HepG2 (cell line): ENCODE results near the gene RNF5. TPM values are rescaled to one million over a fixed set of nuclear protein-coding genes. Genes with fewer than 3 reads are reported as not detected.

Source experiments
- ATF7-NPFF ChIP-seq: sonication (generic); formaldehyde crosslinking; IDR thresholded peaks from 2 replicates; pipeline ENCODE4 v1.8.1; 2023; ENCODE audit warnings: mild to moderate bottlenecking, low read depth, missing genetic modification reagents, moderate library complexity
- ATM ChIP-seq: fragments of 450-650 bp; IDR thresholded peaks from 2 replicates; pipeline ENCODE4 v1.7.1; 2017; ENCODE audit warnings: mild to moderate bottlenecking, borderline replicate concordance
- CERS6 ChIP-seq: sonication (generic); formaldehyde crosslinking; IDR thresholded peaks from 2 replicates; pipeline ENCODE4 v1.5.0; 2020; ENCODE audit warnings: missing genetic modification reagents
- HINFP ChIP-seq: sonication (generic); formaldehyde crosslinking; IDR thresholded peaks from 2 replicates; pipeline ENCODE4 v1.4.0; 2020; ENCODE audit warnings: low read depth, mild to moderate bottlenecking, missing genetic modification reagents
- HIVEP1 ChIP-seq: sonication (generic); formaldehyde crosslinking; IDR thresholded peaks from 2 replicates; pipeline ENCODE4 v1.4.0; 2020; ENCODE audit warnings: mild to moderate bottlenecking, missing genetic modification reagents
- POGZ ChIP-seq: sonication (generic); formaldehyde crosslinking; IDR thresholded peaks from 2 replicates; pipeline ENCODE4 v1.4.0; 2020; ENCODE audit warnings: mild to moderate bottlenecking, missing genetic modification reagents
- RBM22 ChIP-seq: fragments of 200-400 bp; formaldehyde crosslinking; optimal IDR thresholded peaks from 2 replicates; pipeline ENCODE3; 2017; ENCODE audit warnings: mild to moderate bottlenecking, low read length, moderate library complexity
- SAFB2 ChIP-seq: sonication (generic); formaldehyde crosslinking; IDR thresholded peaks from 2 replicates; pipeline ENCODE4 v1.5.1; 2020; ENCODE audit warnings: missing genetic modification reagents, low read depth, mild to moderate bottlenecking, borderline replicate concordance
- THAP9 ChIP-seq: sonication (generic); formaldehyde crosslinking; IDR thresholded peaks from 2 replicates; pipeline ENCODE4; 2020; ENCODE audit warnings: missing genetic modification reagents, mild to moderate bottlenecking, borderline replicate concordance
- ZBTB43 ChIP-seq: sonication (generic); formaldehyde crosslinking; conservative IDR thresholded peaks from 2 replicates; pipeline ENCODE4 v1.4.0; 2020; ENCODE audit warnings: missing genetic modification reagents
- ZBTB8A ChIP-seq: sonication (generic); formaldehyde crosslinking; IDR thresholded peaks from 2 replicates; pipeline ENCODE4 v1.4.0; 2020; ENCODE audit warnings: mild to moderate bottlenecking, low read depth, missing genetic modification reagents, borderline replicate concordance
- ZNF142 ChIP-seq: sonication (generic); formaldehyde crosslinking; IDR thresholded peaks from 2 replicates; pipeline ENCODE4 v1.4.0; 2020; ENCODE audit warnings: missing genetic modification reagents
- ZNF251 ChIP-seq: sonication (generic); formaldehyde crosslinking; IDR thresholded peaks from 2 replicates; pipeline ENCODE4 v1.9.0; 2021; ENCODE audit warnings: mild to moderate bottlenecking, missing genetic modification reagents
- ZNF296 ChIP-seq: sonication (generic); formaldehyde crosslinking; conservative IDR thresholded peaks from 2 replicates; pipeline ENCODE4 v1.5.0; 2020; ENCODE audit warnings: mild to moderate bottlenecking, missing genetic modification reagents
- polyA plus RNA-seq, 8 experiments: library from polyadenylated mRNA; depleted of rRNA in 3 of 8; stranded (reverse) in 7 of 8; unstranded in 1 of 8; fragments of >200 nt; fragmentation: Illumina TruSeq in 4 of 8; extraction: Trizol in 4 of 8; gene quantifications; 2 replicates each; pipeline versions ENCODE4 v1.2.1 to v1.2.3, GENCODE V29; 2011 to 2016; ENCODE audit warnings: low read depth in 4 of 8, missing spikeins in 1 of 8, mixed read lengths in 1 of 8; ENCODE audit not compliant: insufficient read depth in 1 of 8
- total RNA-seq, 5 experiments: library from RNA; depleted of rRNA; stranded (reverse); fragments of >200 nt; fragmentation: Illumina TruSeq; extraction: Trizol; gene quantifications; 2 replicates each; pipeline ENCODE4 v1.2.3, GENCODE V29; 2016; ENCODE audit warnings: low read depth in 1 of 5

The RNF5 gene
- total and polyA plus RNA-seq, 2 of the 13 experiments (the other 11 are each of a cell fraction or from before 2014, with no cell fraction given) = 98.0 to 131 TPM

GRCh38 chr6:32178547-32179440, 589 bp downstream of the RNF5 start (continued):
- 0 out of 2 replicates have a peak, but pooled peaks have one; percentile 28 for TF ChIP-seq ZBTB43 (CRISPR knock-in tag)
- 0 out of 2 replicates have a peak, but pooled peaks have one; percentile 52 for TF ChIP-seq ZNF142 (CRISPR knock-in tag)
- TF ChIP-seq SAFB2 = 0 out of 2 replicates have a peak, but pooled peaks have one; percentile 13
- TF ChIP-seq ZNF251 (CRISPR knock-in tag) = no peak
- 0 out of 2 replicates have a peak, but pooled peaks have one; percentile 45 for TF ChIP-seq ZNF296 (CRISPR knock-in tag)
- TF ChIP-seq POGZ (CRISPR knock-in tag) = peak; percentile 41; the same call in 1 of the 2 replicates
- no peak; the same call in none of the 2 replicates for TF ChIP-seq THAP9 (CRISPR knock-in tag)
- TF ChIP-seq ATM = no peak
- TF ChIP-seq HINFP (CRISPR knock-in tag) = 0 out of 2 replicates have a peak, but pooled peaks have one; percentile 28
- no peak for TF ChIP-seq ZBTB8A (CRISPR knock-in tag)
- TF ChIP-seq ATF7-NPFF (CRISPR knock-in tag) = no peak
- TF ChIP-seq RBM22 = peak; percentile 16
- TF ChIP-seq CERS6 (CRISPR knock-in tag) = no peak
- TF ChIP-seq HIVEP1 (CRISPR knock-in tag) = peak; percentile 65; the same call in 1 of the 2 replicates
